ENCODE results near the gene ATOX1. TPM values are rescaled to one million over a fixed set of nuclear protein-coding genes. Genes with fewer than 3 reads are reported as not detected.

The ATOX1 gene
- total RNA-seq, 4 donors from 2014 or later: 2.6 to 99.7 (median 47.6) TPM

GRCh38 chr5:151775025-151775606, 16.7 kb upstream of the ATOX1 start:
- Histone ChIP-seq H3K4me1 (peaks cover 8 to 11% of the 10 kb centered on the region in 2 donors), H3K4me3 (no peak overlapping the region)

GRCh38 chr5:151773951-151774350, 15.5 kb upstream of the ATOX1 start:
- Histone ChIP-seq H3K27ac (peak overlapping the region; percentile 5 to 92), H3K36me3 (no peaks in the 10 kb centered on the region), H3K27me3 (no peaks in the 10 kb centered on the region), H3K4me3 (peak overlapping the region; percentile 48 to 85), H3K4me1 (peaks cover 7 to 11% of the 10 kb centered on the region in 2 donors), H3K9me3 (no peaks in the 10 kb centered on the region)
- DNase-seq: no peak
- TF ChIP-seq CTCF (IDR thresholded peaks at IDR 0.05): no peak
- no peak for TF ChIP-seq POLR2A (IDR thresholded peaks at IDR 0.05)
- intact Hi-C loops (cut with DNase I; ENCODE audit: low total_unique reads): no loop called here

More at GRCh38 chr5:151775025-151775606, 16.7 kb upstream of the ATOX1 start:
- intact Hi-C loops (cut with DNase I; ENCODE audit: low total_unique reads): no loop called here
- TF ChIP-seq CTCF (IDR thresholded peaks at IDR 0.05): no peak
- no peak for DNase-seq
- no peaks in the 10 kb centered on the region for H3K9me3 ChIP-seq
- H3K27ac ChIP-seq: peak overlapping the region in 1 of 2 donors; percentile 92
- no peaks in the 10 kb centered on the region for H3K27me3 ChIP-seq
- no peaks in the 10 kb centered on the region for H3K36me3 ChIP-seq

GRCh38 chr5:151772846-151773561, 14.6 kb upstream of the ATOX1 start:
- TF ChIP-seq CTCF (IDR thresholded peaks at IDR 0.05) (no peak), POLR2A (IDR thresholded peaks at IDR 0.05) (no peak)
- Histone ChIP-seq H3K4me3 (peak overlapping the region; percentile 48 to 85), H3K27ac (peak overlapping the region; percentile 91 to 92), H3K36me3 (no peaks in the 10 kb centered on the region), H3K4me1 (peaks cover 7 to 11% of the 10 kb centered on the region in 2 donors), H3K9me3 (no peaks in the 10 kb centered on the region), H3K27me3 (no peaks in the 10 kb centered on the region)
- no peak for DNase-seq
- intact Hi-C loops (cut with DNase I; ENCODE audit: low total_unique reads): no loop called here

- DNase-seq: peak; percentile 35 to 36
- H3K4me1 ChIP-seq: peaks cover 7 to 11% of the 10 kb centered on the region in 2 donors
- TF ChIP-seq CTCF (IDR thresholded peaks at IDR 0.05) (no peak), POLR2A (IDR thresholded peaks at IDR 0.05) (no peak)
- no peaks in the 10 kb centered on the region for H3K36me3 ChIP-seq
- H3K4me3 ChIP-seq: peak overlapping the region; percentile 48 to 85
- H3K9me3 ChIP-seq: no peaks in the 10 kb centered on the region
- peak overlapping the region; percentile 91 to 92 for H3K27ac ChIP-seq
- H3K27me3 ChIP-seq: no peaks in the 10 kb centered on the region
- intact Hi-C loops (cut with DNase I; ENCODE audit: low total_unique reads): no loop called here
Measured at GRCh38 chr5:151772029-151772845, 13.8 kb upstream of the ATOX1 start.
